ENCODE data around the gene CIB4. TPM values are rescaled to one million over a fixed set of nuclear protein-coding genes. Genes with fewer than 3 reads are reported as not detected.
A peak's percentile ranks its signal among the peaks of the same experiment; 100 is the strongest.
"Not testable (repeated sequence)": the region's sequence is repeated elsewhere in the genome, so short reads cannot be mapped to it uniquely, and the experiment has no call there.

Gene CIB4
- total RNA-seq, 1 donor from 2014 or later: not detected

- DNase-seq (ENCODE audit: low read depth in 2 of 2): no peak
Observed at GRCh38 chr2:26570083-26570430, 71.1 kb downstream of the CIB4 start.

- no peak for DNase-seq (ENCODE audit: low read depth in 2 of 2)
Observed at GRCh38 chr2:26569216-26570082, 71.7 kb downstream of the CIB4 start.

- DNase-seq (ENCODE audit: low read depth in 2 of 2): no peak
Observed at GRCh38 chr2:26568076-26568890, 72.9 kb downstream of the CIB4 start.

GRCh38 chr2:26567534-26567933 is 73.6 kb downstream of the CIB4 start:
- no peak for DNase-seq (ENCODE audit: low read depth in 2 of 2)

- DNase-seq (ENCODE audit: low read depth in 2 of 2): not testable (repeated sequence)
Observed at GRCh38 chr2:26566731-26567130, 74.4 kb downstream of the CIB4 start.

- no peak for DNase-seq (ENCODE audit: low read depth in 2 of 2)
Observed at GRCh38 chr2:26566081-26566375, 75.1 kb downstream of the CIB4 start.

- DNase-seq (ENCODE audit: low read depth in 2 of 2): no peak
Observed at GRCh38 chr2:26564121-26564644, 77.0 kb downstream of the CIB4 start.

- no peak for DNase-seq (ENCODE audit: low read depth in 2 of 2)
Observed at GRCh38 chr2:26563686-26564085, 77.5 kb downstream of the CIB4 start.

GRCh38 chr2:26562811-26563645 is 78.1 kb downstream of the CIB4 start:
- peak in 1 of 2 donors; percentile 19 for DNase-seq (ENCODE audit: low read depth in 2 of 2)

GRCh38 chr2:26561918-26562810 is 79.0 kb downstream of the CIB4 start:
- DNase-seq (ENCODE audit: low read depth in 2 of 2): peak; percentile 44 to 68

- DNase-seq (ENCODE audit: low read depth in 2 of 2): no peak
Observed at GRCh38 chr2:26561376-26561775, 79.8 kb downstream of the CIB4 start.

GRCh38 chr2:26560892-26561291 is 80.3 kb downstream of the CIB4 start:
- DNase-seq (ENCODE audit: low read depth in 2 of 2): no peak

- DNase-seq (ENCODE audit: low read depth in 2 of 2): no peak
Observed at GRCh38 chr2:26559556-26559955, 81.6 kb downstream of the CIB4 start.

GRCh38 chr2:26559044-26559405 is 82.1 kb downstream of the CIB4 start:
- DNase-seq (ENCODE audit: low read depth in 2 of 2): no peak

- DNase-seq (ENCODE audit: low read depth in 2 of 2): no peak
Observed at GRCh38 chr2:26558271-26559043, 82.7 kb downstream of the CIB4 start.

- DNase-seq (ENCODE audit: low read depth in 2 of 2): no peak
Observed at GRCh38 chr2:26557244-26557925, 83.8 kb downstream of the CIB4 start.

GRCh38 chr2:26556309-26557243 is 84.6 kb downstream of the CIB4 start:
- no peak for DNase-seq (ENCODE audit: low read depth in 2 of 2)
